GM18909 (cell line): Measurements from ENCODE around the gene HBEGF.

Experiments
- ATAC-seq: cut with Tn5 transposase; IDR thresholded peaks from one replicate; pipeline ENCODE4 v1.9.1; 2021; ENCODE audit warnings: mild to moderate bottlenecking; ENCODE audit not compliant: unreplicated experiment, poor library complexity

Gene HBEGF

GRCh38 chr5:140309706-140310249 lies 36.6 kb downstream of the HBEGF start:
- ATAC-seq: no peak

DNA sequence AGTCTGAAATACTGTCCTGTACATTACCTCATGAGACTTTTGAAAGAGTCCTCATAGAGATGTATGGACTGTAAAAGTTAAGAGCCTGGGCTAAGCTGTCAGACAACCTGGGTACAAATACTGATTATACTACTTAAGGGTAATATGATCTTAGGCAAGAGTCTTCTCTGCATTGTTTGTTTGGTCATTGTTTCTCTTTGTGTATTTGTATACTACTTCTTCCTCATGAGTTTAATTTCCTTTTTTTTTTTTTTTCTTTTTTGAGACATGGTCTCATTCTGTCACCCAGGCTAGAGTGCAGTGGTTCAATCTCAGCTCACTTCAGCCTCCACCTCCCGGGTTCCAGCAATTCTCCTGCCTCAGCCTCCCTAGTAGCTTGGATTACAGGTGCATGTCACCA lies 40.9 kb downstream of the HBEGF start:
- no peak for ATAC-seq

- no peak for ATAC-seq
These were observed 42.4 kb downstream of the HBEGF start for GRCh38 chr5:140303966-140304365.

- ATAC-seq: peak; percentile 94
These were observed 43.4 kb downstream of the HBEGF start, which contains the start of gene PFDN1 for GRCh38 chr5:140302786-140303639. Gene PFDN1, minus strand, starts transcription at chr5:140303101. Its CDS starts 28 bp downstream, at chr5:140303073.

DNA sequence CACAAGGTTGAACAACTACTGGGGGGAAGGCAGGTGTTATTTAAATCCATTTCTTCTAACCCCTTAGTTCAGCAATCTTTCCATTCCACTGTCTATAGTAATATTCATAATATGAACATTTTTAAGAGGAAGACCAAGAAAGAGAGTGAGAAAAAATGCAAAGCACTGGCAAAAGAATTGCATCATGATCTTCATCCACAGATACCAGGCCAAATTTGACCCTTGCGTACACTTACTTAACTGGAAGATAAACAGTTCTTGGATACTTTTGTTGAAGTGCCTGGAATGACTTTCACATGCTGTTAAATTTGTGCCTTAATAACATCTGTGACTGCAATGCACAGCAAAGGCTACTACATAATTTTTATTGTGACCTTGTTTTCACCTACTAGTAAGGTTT lies 45.3 kb downstream of the HBEGF start:
- ATAC-seq: no peak

DNA sequence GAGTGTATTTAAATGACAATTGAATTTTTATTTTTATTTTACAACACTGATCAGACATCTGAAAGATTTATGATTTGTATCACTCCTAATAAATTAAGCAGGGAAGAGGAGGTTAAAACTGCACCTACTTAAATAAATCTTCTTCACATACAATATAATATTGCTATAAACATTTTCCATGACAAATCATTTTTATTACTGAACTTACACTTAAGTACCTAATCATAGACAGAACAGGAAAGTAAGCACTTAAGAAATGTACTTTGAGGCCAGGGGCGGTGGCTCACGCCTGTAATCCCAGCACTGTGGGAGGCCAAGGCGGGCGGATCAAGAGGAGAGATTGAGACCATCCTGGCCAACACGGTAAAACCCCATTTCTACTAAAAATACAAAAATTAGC lies 47.3 kb downstream of the HBEGF start:
- no peak for ATAC-seq

DNA sequence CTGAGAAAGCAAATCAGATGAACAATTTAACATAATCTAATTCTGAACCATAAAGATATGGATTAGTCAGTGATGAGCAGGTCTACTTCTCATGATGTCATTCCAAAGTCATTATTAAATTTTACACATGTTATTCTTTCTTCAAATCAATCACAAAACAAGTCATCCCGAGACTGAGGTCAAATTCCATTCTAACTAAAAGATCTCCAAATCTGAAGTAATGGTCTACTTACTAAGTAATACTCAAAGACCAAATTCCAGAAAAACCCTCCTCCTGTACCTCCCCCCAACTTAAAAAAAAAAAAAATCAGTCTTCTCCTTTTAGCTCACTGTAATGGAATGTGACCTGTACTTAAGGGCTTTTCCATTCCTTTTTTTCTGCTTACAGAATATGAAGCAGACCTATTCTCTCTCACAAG lies 48.2 kb downstream of the HBEGF start:
- ATAC-seq: no peak

DNA sequence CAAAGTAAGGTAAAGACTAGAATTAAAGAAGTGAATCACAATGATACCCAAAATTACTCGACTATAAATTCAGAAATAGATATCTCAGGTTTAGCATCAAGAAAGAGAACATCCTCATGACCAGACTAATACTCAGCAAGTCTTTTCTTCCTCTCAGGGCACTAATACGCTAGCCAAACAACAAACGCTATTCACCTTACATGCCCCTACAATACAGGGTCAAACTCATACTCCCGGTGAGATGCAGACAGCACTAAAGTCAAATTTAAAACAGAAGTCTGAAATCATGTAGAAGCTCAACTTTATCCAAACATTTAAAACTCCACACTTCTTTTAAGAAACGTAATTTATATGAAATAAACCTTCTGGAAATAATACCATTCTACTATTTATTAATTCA lies 49.1 kb downstream of the HBEGF start:
- no peak for ATAC-seq

DNA sequence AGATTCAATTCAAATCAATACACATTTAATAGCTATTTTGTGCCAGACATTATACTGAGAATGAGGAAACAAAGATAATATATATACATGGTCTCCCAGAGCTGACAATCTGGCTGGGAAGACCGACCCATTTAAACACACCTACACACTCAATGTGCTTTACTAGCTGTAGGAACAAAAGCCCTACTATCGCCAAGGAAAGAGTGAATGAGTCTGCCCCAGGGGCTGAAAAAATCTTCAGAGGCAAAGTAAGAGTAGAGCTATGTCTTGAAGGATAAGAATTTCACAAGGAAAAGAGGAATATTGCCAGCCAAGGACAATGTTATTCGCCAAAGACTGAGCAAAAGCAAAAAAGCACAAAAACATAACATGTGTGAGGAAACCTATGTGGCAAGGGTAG lies 50.1 kb downstream of the HBEGF start:
- no peak for ATAC-seq

GRCh38 chr5:140295414-140295813 lies 51.0 kb downstream of the HBEGF start:
- ATAC-seq: no peak

GRCh38 chr5:140294753-140295152 lies 51.6 kb downstream of the HBEGF start:
- no peak for ATAC-seq

GRCh38 chr5:140293849-140294100 lies 52.6 kb downstream of the HBEGF start:
- no peak for ATAC-seq

DNA sequence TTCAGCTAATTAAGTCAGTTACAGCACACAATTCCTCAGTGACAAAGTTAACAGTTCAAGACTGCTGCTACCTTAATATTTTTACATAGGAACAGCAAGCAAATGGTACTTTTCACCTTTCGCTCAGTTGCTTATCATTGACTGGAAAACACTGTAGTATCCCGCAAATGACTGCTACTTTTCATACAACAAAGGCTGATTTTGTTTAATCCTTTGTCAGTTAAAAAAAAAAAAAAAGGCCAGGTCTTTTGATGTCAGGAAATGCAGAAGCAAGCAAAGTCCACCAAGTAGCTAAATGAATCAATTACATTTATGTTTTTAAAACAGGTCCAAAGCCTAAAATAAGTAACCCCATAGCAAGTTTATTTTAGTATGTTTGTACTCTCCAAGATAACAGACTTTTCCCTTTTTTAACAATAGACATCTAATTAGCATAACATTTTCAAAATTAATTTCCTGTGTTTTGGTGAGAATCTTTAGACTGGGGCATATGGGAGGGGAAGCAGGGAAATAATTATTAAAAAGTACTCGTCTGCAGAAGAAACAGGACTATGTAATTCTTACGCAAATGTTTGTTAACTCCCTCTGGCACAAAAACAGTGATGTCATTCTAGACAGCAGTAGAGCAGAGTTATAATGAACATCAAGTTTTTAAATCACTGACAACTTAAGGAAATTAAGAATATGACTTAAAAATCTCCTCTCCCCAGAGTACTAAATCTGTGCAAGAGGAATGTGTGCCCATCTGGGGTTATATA lies 53.1 kb downstream of the HBEGF start:
- no peak for ATAC-seq

GRCh38 chr5:140292212-140293036 lies 54.0 kb downstream of the HBEGF start:
- no peak for ATAC-seq

GRCh38 chr5:140287801-140288521 lies 58.4 kb downstream of the HBEGF start:
- ATAC-seq: no peak

DNA sequence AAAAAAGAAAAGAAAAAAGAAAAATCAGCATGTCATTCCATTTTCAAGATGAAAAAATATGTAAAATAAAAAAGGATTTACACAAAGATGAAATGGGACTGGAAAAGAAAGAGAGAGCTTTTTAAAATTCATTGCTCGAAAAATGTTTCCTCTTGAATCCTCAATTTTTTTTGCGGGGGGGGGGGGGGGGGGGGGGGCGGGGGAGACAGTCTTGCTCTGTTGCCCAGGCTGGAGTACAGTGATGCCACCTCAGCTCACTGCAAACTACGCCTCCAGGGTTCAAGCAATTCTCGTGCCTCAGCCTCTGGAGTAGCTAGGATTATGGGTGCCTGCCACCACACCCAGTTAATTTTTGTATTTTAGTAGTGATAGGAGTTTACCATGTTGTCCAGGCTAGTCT lies 60.0 kb downstream of the HBEGF start:
- no peak for ATAC-seq

DNA sequence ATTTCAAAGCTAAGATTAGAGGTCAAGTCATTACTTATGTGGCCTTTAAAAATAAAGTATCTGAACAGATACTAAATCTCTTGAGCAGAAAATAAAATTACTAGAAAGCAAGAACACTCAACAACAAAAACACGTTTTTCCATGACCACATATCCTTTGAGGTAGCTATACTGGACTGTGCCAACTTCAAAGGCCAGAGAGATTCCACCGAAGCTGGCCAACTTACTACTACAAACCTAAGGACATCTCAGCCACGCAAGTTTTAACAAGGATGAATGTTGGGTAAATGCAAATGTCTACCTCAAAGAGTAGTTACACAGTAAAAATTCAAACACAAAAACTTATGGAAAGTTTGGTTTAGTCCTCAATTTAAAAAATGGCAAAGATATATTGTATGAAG lies 62.4 kb downstream of the HBEGF start:
- ATAC-seq: no peak
